ENCODE results near the gene CHST1. TPM values are rescaled to one million over a fixed set of nuclear protein-coding genes. Genes with fewer than 3 reads are reported as not detected.

CHST1 gene
- total RNA-seq, 2 experiments from 2014 or later = not detected

DNA sequence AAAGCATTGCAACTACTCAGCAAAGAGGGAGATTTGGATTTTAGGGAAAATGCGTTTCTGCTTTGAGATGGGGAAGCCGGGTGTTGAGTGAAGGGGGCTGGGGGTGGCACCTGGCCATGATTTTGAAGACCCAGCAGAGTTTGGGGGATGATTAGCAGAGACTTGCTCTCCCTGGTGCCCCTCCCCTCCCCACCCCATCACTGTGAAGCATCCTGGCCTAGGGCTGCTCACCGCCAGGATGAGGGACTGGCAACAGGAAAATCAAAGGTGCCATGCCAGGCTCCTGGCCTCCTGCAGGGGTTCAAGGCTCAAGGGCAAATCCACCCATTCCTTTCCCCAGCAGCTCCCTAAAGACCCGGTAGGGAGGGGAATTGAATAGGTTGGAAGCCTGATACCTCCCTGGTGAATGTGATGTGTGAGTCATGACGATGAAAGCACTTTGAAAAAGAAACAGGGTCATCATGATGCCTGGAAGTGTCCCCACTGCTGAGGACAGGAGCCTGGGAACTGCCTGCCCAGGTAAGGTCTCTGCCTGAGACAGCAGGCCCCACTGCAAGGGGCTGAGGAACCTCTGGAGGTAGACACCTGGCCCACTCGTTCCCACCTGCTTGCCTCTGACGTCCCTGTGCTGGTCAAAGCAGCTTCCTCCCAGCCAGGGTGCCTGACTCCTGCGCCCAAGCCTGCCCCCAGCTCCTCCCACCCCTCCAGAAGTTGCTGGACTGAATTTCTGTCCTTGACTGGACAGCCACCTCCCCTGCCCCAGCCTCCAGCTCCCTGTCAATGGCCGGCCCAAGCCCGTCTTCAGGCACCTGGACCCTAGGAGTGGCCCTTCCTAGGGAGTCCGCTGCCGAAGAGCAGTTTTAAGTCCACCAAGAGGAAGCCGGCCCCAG is 1.7 kb downstream of the CHST1 start:
- H3K9me3 ChIP-seq (ENCODE audit: low read length) = no peaks in the 10 kb centered on the region
- no peak for DNase-seq (ENCODE audit: low spot score)
- POLR2A ChIA-PET = interaction anchor here (0.6 kb wide), 1 partner anchor 276 kb away, joined by 5 read pairs; no protein-coding TSS in a partner anchor
- intact Hi-C loops (cut with micrococcal nuclease; ENCODE audit: unreplicated experiment) = no loop called here
- H2AFZ ChIP-seq (ENCODE audit: low read length) = no peak overlapping the region
- no peak overlapping the region for H3K27ac ChIP-seq (ENCODE audit: low read depth, low read length, poor library complexity, severe bottlenecking)
- no peaks in the 10 kb centered on the region for H3K36me3 ChIP-seq (ENCODE audit: insufficient read depth, low read length)
- no peaks in the 10 kb centered on the region for H3K4me1 ChIP-seq (ENCODE audit: insufficient read depth, low read length, poor library complexity, severe bottlenecking)
- no peaks in the 10 kb centered on the region; the same call in 1 of the 2 replicates for H4K20me1 ChIP-seq (ENCODE audit: insufficient read depth, low read length)
- H3K4me2 ChIP-seq (ENCODE audit: low read length) = no peak overlapping the region
- H3K79me2 ChIP-seq (ENCODE audit: insufficient read depth, low read depth, low read length) = no peaks in the 10 kb centered on the region
- no peaks in the 10 kb centered on the region for H3K9me2 ChIP-seq (ENCODE audit: insufficient read depth, low read length)
- BruUV-seq (replicated peaks) = no TSS peak
- no peak overlapping the region for H3K4me3 ChIP-seq (ENCODE audit: low read depth, low read length, poor library complexity, severe bottlenecking)
- TF ChIP-seq, protein P1, sequence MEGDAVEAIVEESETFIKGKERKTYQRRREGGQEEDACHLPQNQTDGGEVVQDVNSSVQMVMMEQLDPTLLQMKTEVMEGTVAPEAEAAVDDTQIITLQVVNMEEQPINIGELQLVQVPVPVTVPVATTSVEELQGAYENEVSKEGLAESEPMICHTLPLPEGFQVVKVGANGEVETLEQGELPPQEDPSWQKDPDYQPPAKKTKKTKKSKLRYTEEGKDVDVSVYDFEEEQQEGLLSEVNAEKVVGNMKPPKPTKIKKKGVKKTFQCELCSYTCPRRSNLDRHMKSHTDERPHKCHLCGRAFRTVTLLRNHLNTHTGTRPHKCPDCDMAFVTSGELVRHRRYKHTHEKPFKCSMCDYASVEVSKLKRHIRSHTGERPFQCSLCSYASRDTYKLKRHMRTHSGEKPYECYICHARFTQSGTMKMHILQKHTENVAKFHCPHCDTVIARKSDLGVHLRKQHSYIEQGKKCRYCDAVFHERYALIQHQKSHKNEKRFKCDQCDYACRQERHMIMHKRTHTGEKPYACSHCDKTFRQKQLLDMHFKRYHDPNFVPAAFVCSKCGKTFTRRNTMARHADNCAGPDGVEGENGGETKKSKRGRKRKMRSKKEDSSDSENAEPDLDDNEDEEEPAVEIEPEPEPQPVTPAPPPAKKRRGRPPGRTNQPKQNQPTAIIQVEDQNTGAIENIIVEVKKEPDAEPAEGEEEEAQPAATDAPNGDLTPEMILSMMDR (conservative IDR thresholded peaks at IDR 0.05; ENCODE audit: low read length) = no peak
- no peak for TF ChIP-seq EZH2phosphoT487 (IDR thresholded peaks at IDR 0.05; ENCODE audit: borderline replicate concordance, low read depth, low read length)
- CTCF ChIA-PET (ENCODE audit: unreplicated experiment) = no interaction called here

DNA sequence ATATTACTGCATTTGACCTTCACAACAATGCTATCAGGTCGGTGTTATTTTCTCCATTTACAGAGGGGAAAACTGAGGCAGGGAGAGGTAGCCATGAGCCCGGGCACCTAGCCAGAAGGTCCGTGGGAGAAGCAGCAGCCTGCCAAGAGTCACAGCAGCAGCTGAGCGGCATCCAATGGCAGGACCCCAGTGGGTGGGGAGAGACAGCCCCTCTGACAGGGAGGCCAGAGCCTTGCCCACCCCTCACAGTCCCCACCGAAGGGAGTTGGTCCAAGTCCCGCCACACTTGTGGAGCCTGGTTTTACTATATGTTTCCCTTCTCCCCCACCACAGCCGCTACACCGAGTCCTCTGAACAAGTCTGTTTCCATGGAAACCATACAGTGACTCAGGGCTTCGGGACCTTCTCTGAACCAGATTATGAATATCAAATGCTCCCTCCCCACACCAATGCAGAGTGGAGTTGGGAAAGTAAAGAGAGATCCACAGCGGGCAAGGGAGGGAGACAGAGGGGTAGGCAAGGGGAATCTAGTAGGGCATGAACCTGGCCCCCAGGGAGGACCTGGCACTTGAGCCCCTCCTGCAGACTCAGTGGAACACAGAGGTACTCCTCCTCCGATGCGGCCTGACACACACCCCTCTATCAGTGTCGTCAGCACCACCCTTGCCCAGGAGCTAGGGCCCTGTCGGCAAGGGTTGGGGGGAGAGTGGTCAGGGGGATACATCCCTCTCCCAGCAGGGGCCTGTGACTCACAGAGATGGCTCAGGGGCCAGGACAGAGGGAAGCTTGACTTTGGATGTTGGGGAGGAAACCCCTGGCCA is 2.5 kb downstream of the CHST1 start:
- intact Hi-C loops (cut with micrococcal nuclease; ENCODE audit: unreplicated experiment) = no loop called here
- Histone ChIP-seq H3K9me3 (ENCODE audit: low read length) (no peaks in the 10 kb centered on the region), H3K79me2 (ENCODE audit: insufficient read depth, low read depth, low read length) (no peaks in the 10 kb centered on the region), H4K20me1 (ENCODE audit: insufficient read depth, low read length) (no peaks in the 10 kb centered on the region; the same call in 1 of the 2 replicates), H3K4me2 (ENCODE audit: low read length) (no peak overlapping the region), H3K27ac (ENCODE audit: low read depth, low read length, poor library complexity, severe bottlenecking) (no peak overlapping the region), H2AFZ (ENCODE audit: low read length) (no peak overlapping the region), H3K4me1 (ENCODE audit: insufficient read depth, low read length, poor library complexity, severe bottlenecking) (no peaks in the 10 kb centered on the region), H3K4me3 (ENCODE audit: low read depth, low read length, poor library complexity, severe bottlenecking) (no peak overlapping the region), H3K9me2 (ENCODE audit: insufficient read depth, low read length) (no peaks in the 10 kb centered on the region), H3K36me3 (ENCODE audit: insufficient read depth, low read length) (no peaks in the 10 kb centered on the region)
- TF ChIP-seq, protein P1 (conservative IDR thresholded peaks at IDR 0.05; ENCODE audit: low read length) = no peak
- no peak for TF ChIP-seq EZH2phosphoT487 (IDR thresholded peaks at IDR 0.05; ENCODE audit: borderline replicate concordance, low read depth, low read length)
- no TSS peak for BruUV-seq (replicated peaks)
- no peak for DNase-seq (ENCODE audit: low spot score)
- ChIA-PET POLR2A (no interaction called here), CTCF (ENCODE audit: unreplicated experiment) (interaction anchor here (0.6 kb wide), 1 partner anchor 736 kb away, joined by 4 read pairs; no protein-coding TSS in a partner anchor)

All from OCI-LY7 (cell line).